ENCODE results near the gene CIZ1. TPM values are rescaled to one million over a fixed set of nuclear protein-coding genes. Genes with fewer than 3 reads are reported as not detected.

Gene CIZ1
- total and polyA plus RNA-seq, 2 experiments from 2014 or later: 95.0 to 105 TPM

GRCh38 chr9:128215491-128216409 lies 24.4 kb upstream of the CIZ1 start:
- Histone ChIP-seq H3K27ac (no peak overlapping the region), H3K4me3 (no peak overlapping the region), H3K9me3 (ENCODE audit: low read depth) (no peaks in the 10 kb centered on the region), H3K27me3 (no peaks in the 10 kb centered on the region), H3K4me1 (ENCODE audit: low read depth) (no peaks in the 10 kb centered on the region), H3K36me3 (no peaks in the 10 kb centered on the region)
- DNase-seq (ENCODE audit: low read depth in 1 of 2, low spot score in 1 of 2): peak in 1 of 2 donors; percentile 75
- TF ChIP-seq CTCF (IDR thresholded peaks at IDR 0.05; ENCODE audit: low read depth, low read length): no peak

DNA sequence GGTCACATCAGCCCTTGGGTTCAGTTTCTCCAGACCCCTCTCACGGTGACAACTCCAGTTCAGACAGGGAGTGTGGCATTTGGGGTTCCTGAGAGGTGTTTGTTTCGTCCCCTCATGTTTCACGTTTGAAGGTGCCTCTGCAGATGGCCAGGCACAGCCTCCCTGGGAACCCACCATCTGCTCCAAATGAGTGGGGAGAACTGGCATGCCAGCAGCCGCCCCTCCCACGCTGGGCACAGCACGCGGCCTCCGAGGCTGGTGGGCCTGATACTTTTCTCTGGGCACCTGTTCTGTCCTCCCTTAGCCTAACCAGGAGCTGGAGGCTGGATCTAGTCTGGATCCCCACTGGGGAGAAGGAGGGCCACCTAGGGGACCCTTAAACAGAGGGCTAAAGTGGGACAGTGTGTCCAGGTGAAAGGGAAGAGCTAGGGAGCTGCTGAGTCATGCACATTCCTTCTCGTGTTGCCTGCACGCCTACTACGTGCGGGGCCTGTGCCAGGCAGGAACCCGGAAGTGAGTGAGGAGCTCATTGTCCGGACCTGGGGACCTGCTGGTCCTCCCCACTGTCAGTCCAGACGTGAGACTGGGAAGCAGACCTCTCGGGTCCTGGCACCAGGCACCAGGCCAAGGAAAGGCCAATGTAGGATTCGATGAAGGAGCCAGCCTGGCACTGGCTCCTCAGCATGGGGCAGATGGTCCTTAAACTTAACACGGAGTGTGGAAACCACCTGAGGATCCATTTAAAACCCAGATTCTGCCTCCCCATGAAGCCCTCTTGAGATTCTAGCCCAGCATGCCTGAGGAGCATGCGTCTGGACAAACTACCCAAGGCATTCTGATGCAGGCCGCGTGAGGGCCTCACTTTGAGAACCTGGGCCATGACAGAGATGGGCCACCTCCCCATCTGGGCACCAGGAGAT lies 23.5 kb upstream of the CIZ1 start:
- Histone ChIP-seq H3K4me3 (no peak overlapping the region), H3K9me3 (ENCODE audit: low read depth) (no peaks in the 10 kb centered on the region), H3K27ac (no peak overlapping the region), H3K4me1 (ENCODE audit: low read depth) (no peaks in the 10 kb centered on the region), H3K27me3 (no peaks in the 10 kb centered on the region), H3K36me3 (no peaks in the 10 kb centered on the region)
- DNase-seq (ENCODE audit: low read depth in 1 of 2, low spot score in 1 of 2): no peak
- no peak for TF ChIP-seq CTCF (IDR thresholded peaks at IDR 0.05; ENCODE audit: low read depth, low read length)

- Histone ChIP-seq H3K9me3 (ENCODE audit: low read depth) (no peaks in the 10 kb centered on the region), H3K4me3 (no peak overlapping the region), H3K27ac (no peak overlapping the region), H3K36me3 (no peaks in the 10 kb centered on the region), H3K4me1 (ENCODE audit: low read depth) (no peaks in the 10 kb centered on the region), H3K27me3 (no peaks in the 10 kb centered on the region)
- DNase-seq (ENCODE audit: low read depth in 1 of 2, low spot score in 1 of 2): no peak
- TF ChIP-seq CTCF (IDR thresholded peaks at IDR 0.05; ENCODE audit: low read depth, low read length): no peak
Observed at GRCh38 chr9:128213746-128214497, 22.6 kb upstream of the CIZ1 start.

DNA sequence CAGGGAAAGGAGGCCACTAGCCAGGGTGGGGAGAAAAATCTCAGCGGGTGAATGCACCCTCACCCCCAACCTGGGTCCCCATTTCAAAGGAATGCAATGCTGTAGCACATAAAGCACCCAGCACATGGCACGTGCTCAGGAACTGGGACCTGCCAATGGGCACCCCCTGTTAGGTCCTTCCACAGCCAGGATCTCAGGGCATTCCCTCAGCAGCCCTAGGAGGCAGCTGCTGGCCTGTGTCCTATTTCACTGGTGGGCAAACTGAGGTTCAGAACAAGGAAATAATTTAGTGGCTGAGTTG lies 20.6 kb upstream of the CIZ1 start:
- no peak for TF ChIP-seq CTCF (IDR thresholded peaks at IDR 0.05; ENCODE audit: low read depth, low read length)

More for the DNA sequence above, 20.6 kb upstream of the CIZ1 start:
- Histone ChIP-seq H3K36me3 (no peaks in the 10 kb centered on the region), H3K27ac (no peak overlapping the region), H3K4me3 (no peak overlapping the region), H3K27me3 (no peaks in the 10 kb centered on the region), H3K9me3 (ENCODE audit: low read depth) (no peaks in the 10 kb centered on the region), H3K4me1 (ENCODE audit: low read depth) (no peaks in the 10 kb centered on the region)
- DNase-seq (ENCODE audit: low read depth in 1 of 2, low spot score in 1 of 2): no peak
